Lower lobe of right lung (tissue), 2 donors: ENCODE data around the gene UBL3. TPM values are rescaled to one million over a fixed set of nuclear protein-coding genes. Genes with fewer than 3 reads are reported as not detected.

Experiments
- ATAC-seq, 2 donors: fragments of 200-7000 bp; cut with Tn5 transposase; one replicate each; pipeline ENCODE4 v1.9.1; 2020 to 2022; ENCODE audit warnings: mild to moderate bottlenecking in 2 of 2, moderate library complexity in 2 of 2
- DNase-seq: peaks from one replicate; pipeline ENCODE4 v3.0.0-alpha.2; 2020
- H3K27ac ChIP-seq: fragments of 200-600 bp; one replicate; pipeline ENCODE4 v1.8.0; 2022
- H3K27me3 ChIP-seq: fragments of 200-600 bp; one replicate; pipeline ENCODE4 v1.8.0; 2022; ENCODE audit warnings: low read depth
- H3K36me3 ChIP-seq: fragments of 200-600 bp; one replicate; pipeline ENCODE4 v1.8.0; 2022; ENCODE audit warnings: mild to moderate bottlenecking
- H3K4me1 ChIP-seq: fragments of 200-600 bp; one replicate; pipeline ENCODE4 v1.8.0; 2022
- H3K4me3 ChIP-seq: fragments of 200-600 bp; one replicate; pipeline ENCODE4 v1.8.0; 2022; ENCODE audit warnings: mild to moderate bottlenecking
- H3K9me3 ChIP-seq: fragments of 200-600 bp; one replicate; pipeline ENCODE4 v1.8.0; 2022
- intact Hi-C: fragments of 100-400 bp; cut with DNase I; formaldehyde crosslinking; loops from one replicate; pipeline ENCODE4 v1.11.0; 2022
- total RNA-seq: library from RNA; stranded (reverse); fragmentation: NEBNext Ultra II Directional; extraction: Animal tissue kit (Norgen Biotek cat#: 25700); gene quantifications from one replicate; pipeline ENCODE4 v1.2.1, GENCODE V29; 2021
- TF ChIP-seq, protein P1 (sequence below): fragments of 200-600 bp; IDR thresholded peaks from one replicate; pipeline ENCODE4 v1.8.0; 2022; ENCODE audit warnings: antibody characterized with exemption, mild to moderate bottlenecking
- donor health status: DM: no; HTN: yes; CAD: no; lungs with severe emphysema.

UBL3 gene
- total RNA-seq, 1 donor from 2014 or later = 49.5 TPM

DNA sequence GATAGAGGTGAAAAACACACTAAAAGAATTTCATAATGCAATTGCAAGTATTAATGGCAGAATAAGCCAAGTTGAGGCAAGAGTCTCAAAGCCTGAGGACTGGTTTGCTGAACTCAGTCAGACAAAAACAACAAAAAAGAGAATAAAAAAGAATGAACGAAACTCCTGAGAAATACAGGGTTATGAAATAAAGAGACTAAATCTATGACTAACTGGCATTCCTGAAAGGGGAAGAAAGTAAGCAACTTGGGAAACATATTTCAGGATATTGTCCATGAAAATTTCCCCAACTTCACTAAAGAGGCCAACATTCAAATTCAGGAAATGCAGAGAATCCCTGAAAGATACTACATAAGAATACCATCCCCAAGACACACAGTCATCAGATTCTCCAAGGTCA lies 47.8 kb downstream of the UBL3 start:
- Histone ChIP-seq H3K4me3 (no peak overlapping the region), H3K4me1 (no peaks in the 10 kb centered on the region), H3K36me3 (no peaks in the 10 kb centered on the region), H3K27ac (no peak overlapping the region), H3K9me3 (no peaks in the 10 kb centered on the region), H3K27me3 (no peaks in the 10 kb centered on the region)
- intact Hi-C loops = no loop called here
- ATAC-seq (no peak), DNase-seq (no peak)
- TF ChIP-seq, protein P1, sequence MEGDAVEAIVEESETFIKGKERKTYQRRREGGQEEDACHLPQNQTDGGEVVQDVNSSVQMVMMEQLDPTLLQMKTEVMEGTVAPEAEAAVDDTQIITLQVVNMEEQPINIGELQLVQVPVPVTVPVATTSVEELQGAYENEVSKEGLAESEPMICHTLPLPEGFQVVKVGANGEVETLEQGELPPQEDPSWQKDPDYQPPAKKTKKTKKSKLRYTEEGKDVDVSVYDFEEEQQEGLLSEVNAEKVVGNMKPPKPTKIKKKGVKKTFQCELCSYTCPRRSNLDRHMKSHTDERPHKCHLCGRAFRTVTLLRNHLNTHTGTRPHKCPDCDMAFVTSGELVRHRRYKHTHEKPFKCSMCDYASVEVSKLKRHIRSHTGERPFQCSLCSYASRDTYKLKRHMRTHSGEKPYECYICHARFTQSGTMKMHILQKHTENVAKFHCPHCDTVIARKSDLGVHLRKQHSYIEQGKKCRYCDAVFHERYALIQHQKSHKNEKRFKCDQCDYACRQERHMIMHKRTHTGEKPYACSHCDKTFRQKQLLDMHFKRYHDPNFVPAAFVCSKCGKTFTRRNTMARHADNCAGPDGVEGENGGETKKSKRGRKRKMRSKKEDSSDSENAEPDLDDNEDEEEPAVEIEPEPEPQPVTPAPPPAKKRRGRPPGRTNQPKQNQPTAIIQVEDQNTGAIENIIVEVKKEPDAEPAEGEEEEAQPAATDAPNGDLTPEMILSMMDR = no peak

DNA sequence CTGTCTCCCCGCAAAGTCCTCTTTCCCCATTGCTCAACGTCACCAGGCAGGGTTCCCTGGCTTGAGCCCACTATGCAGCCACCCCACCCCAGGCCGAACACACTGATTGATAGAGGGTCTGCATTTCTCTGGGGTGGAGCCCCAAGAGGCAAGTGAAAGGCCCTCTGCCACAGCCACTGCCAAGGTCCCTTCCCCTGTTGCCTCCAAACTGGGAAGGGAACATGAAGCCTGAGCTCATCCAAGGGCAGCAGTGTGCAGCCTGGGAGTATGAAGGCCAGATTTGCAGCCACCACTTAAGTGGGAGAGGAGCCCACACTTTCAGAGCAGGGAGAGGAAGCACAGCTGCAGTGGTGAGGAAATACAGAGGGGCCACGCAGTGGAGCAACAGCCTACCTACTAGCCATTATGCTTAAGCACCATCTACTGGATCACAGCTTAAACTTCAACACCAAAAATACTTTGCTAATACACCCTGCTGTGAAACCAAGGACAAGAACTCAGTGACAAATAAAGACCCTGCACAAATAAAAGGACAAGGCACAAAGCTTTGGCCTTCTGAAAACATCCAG lies 48.6 kb downstream of the UBL3 start:
- Histone ChIP-seq H3K27ac (no peak overlapping the region), H3K27me3 (no peaks in the 10 kb centered on the region), H3K36me3 (no peaks in the 10 kb centered on the region), H3K4me1 (no peaks in the 10 kb centered on the region), H3K4me3 (no peak overlapping the region), H3K9me3 (no peaks in the 10 kb centered on the region)
- peak; percentile 50 to 54 for ATAC-seq
- TF ChIP-seq, protein P1 = no peak
- intact Hi-C loops = no loop called here
- peak; percentile 46 for DNase-seq

DNA sequence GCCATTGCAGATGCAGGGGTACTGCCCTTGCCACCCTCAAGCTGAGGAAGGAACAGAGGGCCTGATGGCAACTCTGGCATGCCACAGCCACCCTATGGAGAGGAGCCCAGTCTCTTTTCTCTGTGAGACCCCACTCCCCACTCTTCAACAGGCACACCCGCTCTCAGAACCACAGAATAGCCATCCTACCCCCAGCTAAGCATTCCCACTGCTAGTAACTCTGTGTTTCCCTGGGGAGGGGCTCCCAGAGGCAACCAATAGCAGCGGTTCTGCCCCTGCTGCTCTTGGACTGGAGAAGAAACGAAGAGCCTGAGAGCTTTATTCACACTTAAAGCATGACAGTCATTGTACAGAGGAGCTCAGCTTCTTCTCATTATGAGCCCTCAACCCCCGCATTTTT lies 49.3 kb downstream of the UBL3 start:
- H3K27me3 ChIP-seq = no peaks in the 10 kb centered on the region
- no peaks in the 10 kb centered on the region for H3K4me1 ChIP-seq
- TF ChIP-seq, protein P1 = no peak
- intact Hi-C loops = no loop called here
- no peak overlapping the region for H3K4me3 ChIP-seq
- no peaks in the 10 kb centered on the region for H3K9me3 ChIP-seq
- peak in 1 of 2 donors; percentile 21 for ATAC-seq
- H3K27ac ChIP-seq = no peak overlapping the region
- DNase-seq = no peak
- no peaks in the 10 kb centered on the region for H3K36me3 ChIP-seq

DNA sequence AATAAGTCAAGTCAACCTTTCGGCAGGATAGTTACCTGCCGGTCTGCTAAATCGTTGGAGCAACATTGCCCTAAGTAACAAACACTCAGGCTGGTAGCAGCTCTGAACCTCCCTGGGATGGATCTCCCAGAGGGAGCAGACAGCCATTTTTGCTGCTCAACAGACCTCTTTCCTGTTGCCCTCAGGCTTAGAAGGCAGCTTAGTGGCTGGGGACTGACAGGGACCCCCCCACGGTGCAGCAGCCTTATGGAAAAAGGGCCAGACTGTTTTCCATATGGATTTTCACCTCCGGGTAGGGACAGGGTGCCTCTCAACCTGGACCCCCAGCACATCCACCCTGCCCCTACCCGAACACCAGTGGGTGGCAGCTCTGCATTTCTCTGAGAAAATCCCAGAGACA lies 49.7 kb downstream of the UBL3 start:
- Histone ChIP-seq H3K4me3 (no peak overlapping the region), H3K36me3 (no peaks in the 10 kb centered on the region), H3K9me3 (no peaks in the 10 kb centered on the region), H3K27me3 (no peaks in the 10 kb centered on the region), H3K4me1 (no peaks in the 10 kb centered on the region), H3K27ac (no peak overlapping the region)
- ATAC-seq (no peak), DNase-seq (no peak)
- intact Hi-C loops = no loop called here
- TF ChIP-seq, protein P1 = no peak

DNA sequence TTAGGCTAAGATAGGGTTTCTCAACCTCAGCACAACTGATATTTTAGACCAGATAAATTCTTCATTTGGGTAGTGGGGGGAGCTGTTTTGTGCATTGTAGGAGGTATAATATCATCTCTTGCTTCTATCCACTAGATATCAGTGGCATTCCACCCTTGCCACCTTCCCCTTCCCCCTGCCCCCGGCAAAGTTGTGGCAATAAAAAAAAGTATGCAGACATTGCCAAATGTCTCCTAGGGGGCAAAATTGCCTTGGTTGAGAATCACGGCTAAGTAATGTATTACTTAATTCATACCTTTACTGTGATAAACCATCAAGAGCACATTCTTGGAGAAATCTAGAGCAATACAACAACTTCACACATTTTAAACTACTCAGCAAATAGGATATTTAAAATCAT lies 51.4 kb downstream of the UBL3 start:
- Histone ChIP-seq H3K36me3 (no peaks in the 10 kb centered on the region), H3K27ac (no peak overlapping the region), H3K4me3 (no peak overlapping the region), H3K4me1 (peaks cover 7% of the 10 kb centered on the region), H3K9me3 (no peaks in the 10 kb centered on the region), H3K27me3 (no peaks in the 10 kb centered on the region)
- intact Hi-C loops = no loop called here
- TF ChIP-seq, protein P1 = no peak
- ATAC-seq (no peak), DNase-seq (no peak)
